ENCODE results near the gene ECSIT.

ECSIT gene

GRCh38 chr19:11458236-11458900, 70.6 kb downstream of the ECSIT start:
- DNase-seq (no peak), ATAC-seq (no peak)
- Mint-ChIP-seq H3K27ac (no peak overlapping the region), H3K4me1 (no peaks in the 10 kb centered on the region), H3K36me3 (ENCODE audit: low read depth) (no peaks in the 10 kb centered on the region), H3K4me3 (no peak overlapping the region), H3K9me3 (no peaks in the 10 kb centered on the region), H3K27me3 (peaks cover 13% of the 10 kb centered on the region)

DNA sequence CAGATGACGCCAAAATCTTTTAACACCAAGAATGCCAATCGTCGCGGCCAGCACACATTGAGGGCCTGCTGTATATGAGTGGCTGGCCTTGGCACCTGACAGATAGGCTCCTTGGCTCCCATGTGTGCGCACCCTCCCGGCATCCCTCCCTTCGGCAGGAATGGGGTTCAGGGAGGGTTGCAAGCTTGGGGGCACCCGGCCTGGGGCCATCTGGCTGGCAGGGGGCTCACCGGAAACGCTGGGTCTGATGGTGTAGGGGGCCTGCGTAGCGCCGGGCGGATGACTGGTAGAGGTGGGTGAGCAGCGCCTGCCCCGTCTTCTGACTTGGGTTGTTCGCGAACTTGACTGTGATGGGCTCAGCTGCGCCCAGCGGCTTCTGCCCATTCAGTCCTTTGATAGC, 71.1 kb downstream of the ECSIT start:
- no peak for ATAC-seq
- no peaks in the 10 kb centered on the region for H3K4me1 Mint-ChIP-seq
- DNase-seq, result no peak
- peaks cover 15% of the 10 kb centered on the region for H3K27me3 Mint-ChIP-seq
- H3K9me3 Mint-ChIP-seq, result no peaks in the 10 kb centered on the region
- H3K27ac Mint-ChIP-seq, result no peak overlapping the region
- H3K36me3 Mint-ChIP-seq (ENCODE audit: low read depth), result no peaks in the 10 kb centered on the region
- H3K4me3 Mint-ChIP-seq, result no peak overlapping the region

- ATAC-seq (no peak), DNase-seq (no peak)
- Mint-ChIP-seq H3K27me3 (peaks cover 15% of the 10 kb centered on the region), H3K27ac (no peak overlapping the region), H3K4me3 (no peak overlapping the region), H3K4me1 (no peaks in the 10 kb centered on the region), H3K9me3 (no peaks in the 10 kb centered on the region), H3K36me3 (ENCODE audit: low read depth) (no peaks in the 10 kb centered on the region)
Measured at GRCh38 chr19:11457115-11457514, 71.8 kb downstream of the ECSIT start.

GRCh38 chr19:11456659-11457058, 72.3 kb downstream of the ECSIT start:
- no peaks in the 10 kb centered on the region for H3K4me1 Mint-ChIP-seq
- no peaks in the 10 kb centered on the region for H3K36me3 Mint-ChIP-seq (ENCODE audit: low read depth)
- H3K4me3 Mint-ChIP-seq, result no peak overlapping the region
- H3K9me3 Mint-ChIP-seq, result no peaks in the 10 kb centered on the region
- peaks cover 15% of the 10 kb centered on the region for H3K27me3 Mint-ChIP-seq
- ATAC-seq, result no peak
- no peak for DNase-seq
- no peak overlapping the region for H3K27ac Mint-ChIP-seq
